ENCODE results near the gene MKI67. TPM values are rescaled to one million over a fixed set of nuclear protein-coding genes. Genes with fewer than 3 reads are reported as not detected.

The MKI67 gene
- total and polyA plus RNA-seq, 2 experiments from 2014 or later: 7.9 to 63.6 TPM

DNA sequence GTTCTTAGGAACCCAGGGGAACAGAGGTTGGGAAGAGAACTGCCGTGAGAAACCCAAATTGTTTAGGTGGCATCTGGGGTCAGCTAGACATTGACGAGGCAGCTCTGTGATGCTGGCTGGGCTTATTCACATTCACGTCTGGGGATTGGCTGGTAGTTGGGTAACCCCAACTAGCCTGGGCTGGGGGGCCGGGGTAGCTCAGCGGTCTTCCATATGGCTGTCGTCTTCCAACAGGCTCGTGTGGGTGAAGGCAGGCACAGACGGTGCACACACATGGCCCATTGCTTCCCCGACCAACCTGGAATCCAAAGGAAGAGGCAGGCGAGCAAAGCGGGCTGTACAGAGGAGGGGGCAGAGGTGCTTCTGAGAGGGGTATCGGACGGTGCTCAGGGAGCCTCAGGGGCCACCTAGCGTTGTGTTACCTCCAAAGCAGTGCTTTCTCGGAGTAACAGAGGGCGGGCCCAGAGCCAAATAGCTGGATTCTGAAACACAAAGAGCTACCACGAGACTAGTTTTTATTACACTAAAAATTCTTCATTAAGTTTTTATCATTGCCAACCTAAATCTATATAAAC lies 34.5 kb downstream of the MKI67 start:
- DNase-seq (ENCODE audit: low read depth in 1 of 2, low spot score in 1 of 2): no peak
- no peak overlapping the region for H3K27ac ChIP-seq
- H3K27me3 ChIP-seq: no peaks in the 10 kb centered on the region

DNA sequence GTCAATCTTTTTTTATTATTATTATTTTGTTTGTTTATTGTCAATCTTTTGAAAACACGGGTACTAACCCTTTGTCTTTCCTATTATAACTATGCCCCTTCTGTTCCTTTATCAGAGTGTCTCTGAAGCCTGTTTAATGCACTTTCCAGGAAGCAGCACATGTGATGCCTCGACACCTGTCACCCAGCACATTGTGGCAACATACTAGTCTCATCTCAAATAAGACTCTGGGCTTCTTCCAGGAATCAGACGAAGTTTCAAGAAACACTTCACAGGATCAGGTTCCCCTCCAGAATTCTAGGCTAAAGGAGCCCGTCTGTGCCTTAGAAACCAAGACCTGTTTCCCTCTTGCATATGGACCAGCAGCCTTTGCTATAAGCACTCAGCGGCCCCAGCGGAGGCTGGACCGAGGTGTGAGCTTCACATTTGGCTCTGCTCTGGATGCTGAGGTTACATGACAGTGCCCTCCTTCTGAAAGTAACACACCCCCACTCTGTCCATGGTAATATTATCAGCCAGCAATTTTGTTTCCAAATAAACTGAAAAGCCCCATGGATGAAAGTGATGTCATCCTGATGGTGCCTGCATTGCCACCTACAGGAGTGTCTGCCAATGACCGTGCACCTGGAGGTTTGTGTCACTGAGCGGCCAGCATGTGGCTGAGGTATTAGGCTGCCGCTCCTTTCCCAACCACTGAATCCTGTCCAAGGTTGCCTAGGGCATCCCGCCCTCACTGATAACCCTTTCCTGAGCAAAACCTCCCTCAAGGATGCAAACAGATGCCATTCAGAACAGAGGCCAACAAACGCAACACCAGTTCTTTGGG lies 38.1 kb downstream of the MKI67 start:
- no peaks in the 10 kb centered on the region for H3K4me1 ChIP-seq (ENCODE audit: low read depth)
- no peak overlapping the region for H3K27ac ChIP-seq
- no peak overlapping the region for H3K4me3 ChIP-seq
- DNase-seq (ENCODE audit: low read depth in 1 of 2, low spot score in 1 of 2): no peak
- no peaks in the 10 kb centered on the region for H3K36me3 ChIP-seq
- no peak for TF ChIP-seq CTCF (IDR thresholded peaks at IDR 0.05; ENCODE audit: low read depth, low read length)
- H3K9me3 ChIP-seq (ENCODE audit: low read depth): no peaks in the 10 kb centered on the region
- H3K27me3 ChIP-seq: no peaks in the 10 kb centered on the region

More for the DNA sequence above, 34.5 kb downstream of the MKI67 start:
- no peak overlapping the region for H3K4me3 ChIP-seq
- TF ChIP-seq CTCF (IDR thresholded peaks at IDR 0.05; ENCODE audit: low read depth, low read length): no peak
- H3K4me1 ChIP-seq (ENCODE audit: low read depth): no peaks in the 10 kb centered on the region
- H3K36me3 ChIP-seq: no peaks in the 10 kb centered on the region
- no peaks in the 10 kb centered on the region for H3K9me3 ChIP-seq (ENCODE audit: low read depth)

GRCh38 chr10:128087146-128087883 lies 38.9 kb downstream of the MKI67 start:
- H3K36me3 ChIP-seq: no peaks in the 10 kb centered on the region
- no peaks in the 10 kb centered on the region for H3K4me1 ChIP-seq (ENCODE audit: low read depth)
- no peaks in the 10 kb centered on the region for H3K9me3 ChIP-seq (ENCODE audit: low read depth)
- no peak for TF ChIP-seq CTCF (IDR thresholded peaks at IDR 0.05; ENCODE audit: low read depth, low read length)
- H3K27me3 ChIP-seq: no peaks in the 10 kb centered on the region
- H3K4me3 ChIP-seq: no peak overlapping the region
- no peak overlapping the region for H3K27ac ChIP-seq
- no peak for DNase-seq (ENCODE audit: low read depth in 1 of 2, low spot score in 1 of 2)

DNA sequence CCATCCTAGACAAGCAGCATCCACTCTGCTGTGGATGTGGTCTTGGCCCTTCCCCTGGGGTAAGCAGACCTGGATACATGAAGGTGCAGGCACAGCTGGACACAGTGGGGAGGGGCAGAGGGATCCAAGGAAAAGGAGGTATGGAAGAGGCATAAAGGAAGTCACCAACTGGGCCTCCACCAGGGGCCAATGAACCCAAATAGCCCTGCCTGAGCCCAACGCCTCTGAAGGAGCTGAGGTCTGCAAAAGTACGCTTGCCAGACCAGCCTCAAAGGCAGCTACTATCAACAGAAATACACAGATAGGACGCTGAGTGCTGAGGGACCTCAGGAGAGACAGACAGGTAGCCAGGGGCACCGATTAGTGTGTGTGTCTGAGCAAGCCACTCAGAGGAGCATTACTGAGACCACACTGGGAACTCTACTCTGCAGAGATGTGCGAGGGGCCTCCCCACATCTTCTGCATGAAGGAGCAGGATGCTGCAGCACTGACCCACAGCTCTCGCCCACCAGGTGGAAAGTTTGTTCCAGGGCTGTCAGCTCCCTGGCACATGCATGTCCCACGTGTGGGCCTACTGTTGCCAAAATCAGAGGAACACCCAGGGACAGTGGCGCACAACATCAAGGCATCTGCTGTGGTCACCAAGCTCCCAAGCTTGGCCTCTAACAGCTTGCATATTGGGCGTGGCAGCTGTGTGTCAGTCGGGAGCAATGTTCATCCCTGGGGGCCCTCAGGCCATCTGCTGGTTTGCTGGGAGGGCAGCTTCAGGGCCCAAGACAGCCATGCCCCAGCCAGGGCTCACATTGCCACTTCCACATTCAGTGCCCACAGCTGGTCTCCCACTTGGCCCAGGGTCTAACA lies 40.0 kb downstream of the MKI67 start:
- no peaks in the 10 kb centered on the region for H3K9me3 ChIP-seq (ENCODE audit: low read depth)
- DNase-seq (ENCODE audit: low read depth in 1 of 2, low spot score in 1 of 2): no peak
- H3K27me3 ChIP-seq: no peaks in the 10 kb centered on the region
- TF ChIP-seq CTCF (IDR thresholded peaks at IDR 0.05; ENCODE audit: low read depth, low read length): no peak
- H3K36me3 ChIP-seq: no peaks in the 10 kb centered on the region
- H3K4me1 ChIP-seq (ENCODE audit: low read depth): no peaks in the 10 kb centered on the region
- no peak overlapping the region for H3K4me3 ChIP-seq
- no peak overlapping the region for H3K27ac ChIP-seq

DNA sequence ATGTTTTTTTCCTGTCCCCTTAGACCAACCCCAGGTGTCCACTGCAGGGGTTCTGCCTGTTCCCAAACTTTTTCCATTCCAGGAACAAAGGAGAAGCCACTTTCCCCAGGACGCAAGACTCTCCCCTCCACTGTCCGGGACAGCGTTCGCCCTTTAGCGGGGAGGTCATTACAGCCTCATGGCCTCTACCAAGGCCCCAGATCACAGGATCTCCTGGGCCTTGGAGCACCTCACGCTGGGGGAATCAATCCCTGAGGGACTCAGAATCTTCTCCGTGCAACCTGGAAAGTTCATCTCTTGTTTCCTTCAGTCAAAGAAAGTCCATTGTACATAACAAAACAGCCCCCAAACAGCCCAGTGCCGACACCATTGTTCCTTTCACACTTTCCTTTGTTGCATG lies 41.2 kb downstream of the MKI67 start:
- Histone ChIP-seq H3K27ac (no peak overlapping the region), H3K36me3 (no peaks in the 10 kb centered on the region), H3K27me3 (no peaks in the 10 kb centered on the region), H3K4me1 (ENCODE audit: low read depth) (no peaks in the 10 kb centered on the region), H3K9me3 (ENCODE audit: low read depth) (no peaks in the 10 kb centered on the region), H3K4me3 (no peak overlapping the region)
- no peak for TF ChIP-seq CTCF (IDR thresholded peaks at IDR 0.05; ENCODE audit: low read depth, low read length)
- no peak for DNase-seq (ENCODE audit: low read depth in 1 of 2, low spot score in 1 of 2)

Measured in cardiac muscle cell (in vitro differentiated cells and primary cell).